Activated T-cell treated with anti-CD3 and anti-CD28 coated beads, Interleukin-2, amount 50 U/mL, for 1 hour (primary cell): ENCODE results near the gene ANKEF1.
"Not testable (repeated sequence)": the region's sequence is repeated elsewhere in the genome, so short reads cannot be mapped to it uniquely, and the experiment has no call there.

Source experiments
- DNase-seq: peaks from one replicate; pipeline ENCODE4 v3.0.0-alpha.2; 2020

Gene ANKEF1

DNA sequence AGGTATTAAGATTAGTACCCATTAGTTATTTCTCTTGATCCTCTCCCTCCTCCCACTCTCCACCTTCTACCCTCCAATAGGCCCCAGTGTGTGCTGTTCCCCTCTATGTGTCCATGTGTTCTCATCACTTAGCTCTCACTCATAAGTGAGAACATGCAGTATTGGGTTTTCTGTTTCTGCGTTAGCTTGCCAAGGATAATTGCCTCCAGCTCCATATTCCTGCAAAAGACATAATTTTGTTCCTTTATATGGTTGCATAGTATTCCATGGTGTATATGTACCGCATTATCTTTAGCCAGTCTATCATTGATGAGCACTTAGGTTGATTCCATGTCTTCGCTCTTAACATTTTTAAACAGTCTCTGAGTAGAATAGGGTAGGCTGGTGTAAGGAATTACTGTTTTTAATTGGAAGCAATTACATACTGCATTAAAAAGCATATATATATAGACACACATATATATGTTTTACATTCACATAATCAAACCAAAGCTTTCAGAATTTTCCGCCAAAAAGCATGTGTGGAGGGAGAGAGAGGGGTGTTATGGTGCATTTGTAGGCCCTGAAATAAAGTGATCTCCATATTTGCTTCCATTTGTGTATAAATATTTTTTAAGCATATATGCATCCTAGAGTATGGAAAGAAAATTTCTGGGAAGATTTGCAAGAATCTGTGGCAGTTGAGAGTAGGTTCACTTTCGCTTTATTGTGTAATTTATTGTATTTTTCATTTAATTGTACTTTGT, 709 bp upstream of the ANKEF1 start:
- no peak for DNase-seq

DNA sequence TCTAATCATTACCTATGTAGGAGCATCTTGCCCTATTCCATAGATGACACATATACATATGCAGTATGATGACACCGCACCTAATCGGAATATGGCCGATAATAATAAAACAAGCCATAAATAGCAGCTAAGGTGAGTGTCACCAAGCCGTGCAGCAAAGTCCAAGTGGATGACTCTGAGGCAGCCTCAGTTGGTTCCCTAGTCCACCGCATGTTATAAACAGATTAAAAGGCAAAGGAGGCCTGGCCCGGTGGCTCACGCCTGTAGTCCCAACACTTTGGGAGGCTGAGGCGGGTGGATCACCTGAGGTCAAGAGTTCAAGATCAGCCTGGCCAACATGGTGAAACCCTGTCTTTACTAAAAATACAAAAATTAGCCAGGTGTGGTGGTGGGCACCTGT, 1.5 kb downstream of the ANKEF1 start:
- not testable (repeated sequence) for DNase-seq

DNA sequence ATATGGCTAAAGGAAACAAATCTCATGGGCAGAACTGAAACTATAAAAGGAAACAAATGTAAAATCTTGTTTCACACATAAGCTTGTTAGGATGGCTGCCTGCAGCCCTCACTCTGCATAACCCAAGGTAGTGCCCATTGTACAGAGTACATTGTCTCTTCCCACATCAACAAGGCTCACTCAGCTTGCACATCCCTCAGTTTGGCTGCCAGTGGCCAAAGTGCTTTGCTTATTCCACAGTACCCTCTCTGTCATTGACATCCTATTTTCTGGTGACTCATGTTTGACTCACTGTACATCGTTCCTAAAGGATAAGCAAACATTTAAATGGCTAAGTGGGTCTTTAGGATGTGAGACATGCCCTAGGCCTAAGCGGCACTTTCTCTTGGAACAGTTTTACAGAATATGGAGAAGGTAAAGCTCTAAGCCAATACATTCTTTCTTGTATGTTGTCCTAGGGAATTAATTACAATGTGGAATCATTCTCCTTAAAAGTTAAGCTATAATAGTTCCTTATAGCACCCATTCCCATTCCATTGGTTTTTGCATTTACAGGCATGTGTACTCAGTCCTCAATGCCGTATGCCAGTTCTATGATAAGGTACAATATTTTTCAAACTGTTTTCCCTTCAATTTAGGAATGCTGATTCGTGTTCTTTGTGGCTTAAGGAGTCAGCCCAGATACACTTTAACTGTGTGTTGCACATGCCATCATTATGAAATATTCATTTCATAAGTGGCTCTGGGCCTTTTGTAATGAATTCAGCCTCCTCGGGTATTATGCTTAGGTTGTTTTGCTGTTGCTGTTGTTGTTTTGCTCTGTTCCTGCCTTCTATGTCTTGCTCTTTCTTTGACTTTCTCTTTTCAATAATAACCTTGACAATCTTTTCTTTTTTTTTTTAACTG, 5.5 kb downstream of the ANKEF1 start:
- no peak for DNase-seq

DNA sequence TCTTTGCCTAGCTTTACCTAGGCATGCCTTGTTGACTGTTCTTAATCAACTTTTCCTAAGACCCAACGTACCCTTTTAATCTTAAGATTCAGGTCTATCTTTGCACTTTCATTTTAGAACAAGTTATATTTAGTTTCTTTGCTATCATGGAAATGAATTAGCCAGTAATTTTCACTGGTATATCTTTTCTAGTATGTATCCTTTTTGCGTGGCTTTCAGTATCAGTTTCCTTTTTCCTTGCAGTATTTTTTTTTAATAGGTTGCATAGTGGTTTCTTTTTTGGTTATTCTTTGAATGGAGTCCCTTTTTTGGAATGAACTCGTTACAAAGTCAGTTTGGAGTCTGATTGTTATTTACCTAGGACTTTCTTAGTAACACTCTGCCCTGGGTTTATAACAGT, 7.3 kb downstream of the ANKEF1 start:
- DNase-seq = no peak

DNA sequence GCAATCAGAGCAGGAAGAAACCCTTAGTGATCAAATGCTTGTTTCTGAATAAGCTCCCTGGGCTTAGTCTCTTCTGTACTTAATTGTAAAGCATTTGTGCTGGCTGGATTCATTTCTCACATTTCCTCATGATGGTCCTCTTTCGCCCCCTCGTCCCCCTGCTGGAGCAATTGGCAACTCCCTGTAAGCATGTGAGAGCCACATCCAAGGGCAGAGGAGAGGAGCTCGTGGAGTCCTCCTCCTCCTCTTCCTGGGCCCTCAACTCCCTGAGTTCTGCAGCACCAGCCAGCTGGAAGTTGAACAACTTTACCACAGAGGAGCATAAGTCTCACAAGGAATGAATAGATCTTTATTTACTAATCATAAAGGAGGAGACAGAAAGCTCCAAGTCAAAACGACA, 12.6 kb downstream of the ANKEF1 start:
- DNase-seq = no peak

DNA sequence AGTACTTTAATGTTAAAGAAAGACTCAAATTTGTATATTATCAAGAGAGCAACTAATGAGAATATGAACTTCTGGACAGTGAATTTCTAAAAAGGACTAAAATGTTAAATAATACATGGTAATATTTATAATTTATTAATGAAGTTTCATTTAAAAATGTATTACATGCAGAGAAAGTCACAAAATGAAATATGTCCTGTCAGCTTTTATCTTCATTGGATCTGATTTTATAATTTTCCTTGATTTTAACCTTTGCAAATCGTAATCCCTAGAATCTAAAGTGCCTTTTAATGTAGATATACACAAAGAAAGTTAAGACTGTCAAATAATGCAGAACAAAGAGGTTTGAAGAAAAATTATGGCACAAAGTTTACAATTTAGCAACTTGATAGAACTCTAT, 16.4 kb downstream of the ANKEF1 start:
- no peak for DNase-seq

DNA sequence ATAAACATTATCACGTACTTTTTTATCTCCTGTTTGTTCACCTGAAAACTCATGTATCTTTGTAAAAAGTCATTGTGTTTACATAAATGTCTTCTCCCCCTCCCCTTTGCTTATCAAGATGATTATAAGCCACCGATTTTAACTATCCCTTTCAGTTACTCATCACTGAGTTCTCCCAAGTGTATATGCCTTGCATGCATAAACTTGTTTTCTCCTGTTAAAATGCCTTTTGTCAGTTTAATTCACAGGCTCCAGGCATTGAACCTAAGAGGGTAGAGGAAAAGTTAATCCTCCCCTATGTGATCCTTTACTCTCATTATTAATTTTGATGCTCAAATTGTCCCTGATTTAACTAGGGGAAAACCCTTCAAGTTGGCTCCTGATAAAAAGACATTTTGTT, 24.2 kb downstream of the ANKEF1 start:
- no peak for DNase-seq

DNA sequence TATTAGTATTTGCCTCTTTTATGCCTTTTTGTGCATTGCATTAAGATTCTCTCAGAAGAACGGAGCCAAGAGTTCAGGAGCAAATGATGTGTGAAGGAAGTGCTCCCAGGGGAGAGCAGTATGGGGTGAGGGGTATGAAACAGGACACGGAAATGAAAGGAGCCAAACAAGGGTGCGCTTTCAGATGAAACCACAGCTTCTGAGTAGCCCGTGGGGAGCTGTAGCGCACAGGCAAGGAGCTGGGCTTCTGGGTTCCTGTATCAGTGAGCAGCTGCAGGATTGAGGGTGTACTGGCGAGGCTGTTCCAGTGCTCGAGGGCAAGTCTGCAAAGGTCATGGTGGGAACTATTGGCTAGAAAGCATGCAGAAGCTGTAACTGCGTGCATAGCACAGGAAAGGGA, 25.4 kb downstream of the ANKEF1 start:
- DNase-seq = no peak

DNA sequence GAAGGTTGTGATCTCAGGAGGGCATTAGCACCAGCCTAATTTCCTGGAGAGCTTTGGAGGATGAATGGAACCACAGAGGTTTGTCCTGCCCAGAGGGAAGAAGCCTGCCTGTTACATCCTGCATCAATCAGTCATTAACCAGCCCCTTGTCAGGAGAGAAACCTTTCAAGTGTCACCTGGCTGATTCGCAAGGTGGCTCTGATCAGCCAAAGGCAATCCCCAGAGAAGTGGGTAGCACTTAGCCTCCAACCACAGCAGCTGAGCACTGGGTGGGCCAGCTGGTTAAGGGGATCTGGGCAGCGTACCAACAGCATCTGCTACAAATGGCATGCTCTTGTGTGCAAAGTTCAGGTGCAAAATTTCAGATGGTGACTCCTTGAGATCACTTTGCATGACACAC, 26.9 kb downstream of the ANKEF1 start:
- no peak for DNase-seq

DNA sequence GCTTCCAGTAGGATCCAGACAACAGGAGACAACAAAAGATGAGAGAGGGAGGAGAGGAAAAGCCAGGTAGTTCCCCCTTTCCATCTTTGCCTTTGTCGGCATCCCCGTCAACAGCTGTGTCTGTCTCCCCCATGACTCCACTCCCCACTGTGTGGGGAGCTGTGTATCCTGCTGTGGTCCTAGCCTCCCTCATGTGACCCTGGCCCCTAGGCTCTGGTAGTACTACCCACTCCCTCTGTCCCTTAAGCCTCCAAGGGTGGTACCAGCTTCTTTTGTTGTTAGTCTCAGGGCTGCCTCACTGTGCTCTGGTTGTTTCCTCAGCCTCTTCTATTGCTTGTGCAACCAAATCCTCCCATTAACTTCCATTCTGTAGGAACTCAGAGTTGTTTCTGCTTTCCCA, 28.7 kb downstream of the ANKEF1 start:
- DNase-seq = no peak

DNA sequence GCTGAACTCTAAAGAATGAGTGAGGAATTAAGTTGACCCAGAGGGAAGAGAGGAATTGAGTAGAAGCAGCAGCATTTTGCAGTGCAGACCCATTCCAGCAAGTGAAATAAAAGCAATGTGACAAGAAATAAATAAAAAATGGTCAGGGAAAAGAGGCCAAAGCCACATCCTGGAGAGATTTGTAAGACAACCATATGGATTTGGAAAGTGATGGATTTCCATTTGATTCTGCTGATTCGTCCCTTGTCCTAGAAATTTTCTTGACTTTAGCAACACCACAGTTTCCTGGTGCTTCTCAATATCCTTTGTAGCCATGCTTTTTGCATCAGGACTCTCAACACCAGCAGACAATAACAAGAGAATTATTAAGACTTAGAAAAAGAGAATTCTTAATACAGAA, 29.8 kb downstream of the ANKEF1 start:
- no peak for DNase-seq

DNA sequence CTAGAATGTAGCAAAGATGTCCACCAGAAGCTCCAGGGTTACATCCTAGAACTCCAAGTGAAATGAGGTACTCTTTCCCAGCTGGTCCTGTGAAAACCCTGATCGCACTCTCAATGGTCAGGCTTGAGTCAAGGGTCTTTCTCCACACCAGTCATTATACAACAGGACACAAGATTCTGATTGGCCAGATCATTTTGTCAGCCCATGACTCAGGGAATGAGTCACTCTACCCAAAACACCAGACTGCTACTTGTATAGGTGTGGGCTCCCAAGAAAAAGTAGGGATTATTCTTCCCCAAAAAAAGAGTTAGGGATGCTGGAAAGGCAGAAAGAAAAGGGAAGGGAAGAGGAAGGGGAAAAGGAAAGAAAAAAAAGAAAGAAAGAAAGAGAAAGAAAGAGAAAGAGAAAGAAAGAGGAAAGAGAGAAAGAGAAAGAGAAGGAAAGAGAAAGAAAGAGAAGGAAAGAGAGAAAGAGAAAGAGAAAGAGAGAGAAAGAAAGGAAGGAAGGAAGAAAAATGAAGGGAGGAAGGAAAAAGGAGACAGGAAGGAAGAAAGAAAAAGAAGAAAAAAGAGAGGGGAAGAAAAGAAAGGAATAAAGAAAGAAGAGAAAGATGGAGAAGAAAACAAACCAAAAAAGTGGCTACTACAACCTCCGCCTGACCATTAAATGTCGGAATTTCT, 30.5 kb downstream of the ANKEF1 start:
- no peak for DNase-seq

DNA sequence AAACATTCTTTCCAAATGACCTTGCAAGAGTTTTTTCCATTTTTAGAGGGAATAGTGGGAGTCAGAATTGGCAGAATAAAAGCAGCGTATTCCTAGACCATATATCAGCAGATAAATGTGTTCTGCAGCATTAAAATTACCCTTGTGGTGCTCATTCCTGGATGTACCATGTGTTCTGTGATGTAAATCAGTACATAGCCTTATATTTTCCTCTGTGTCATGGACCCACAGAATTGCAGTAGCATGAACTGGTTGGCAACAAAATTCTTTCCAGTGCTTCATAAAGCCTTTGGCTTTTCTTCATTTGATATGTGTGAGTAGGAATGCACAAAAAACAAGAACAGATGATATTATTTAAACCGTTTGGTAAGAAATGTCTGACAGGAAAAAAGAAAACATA, 32.5 kb downstream of the ANKEF1 start:
- DNase-seq = no peak

DNA sequence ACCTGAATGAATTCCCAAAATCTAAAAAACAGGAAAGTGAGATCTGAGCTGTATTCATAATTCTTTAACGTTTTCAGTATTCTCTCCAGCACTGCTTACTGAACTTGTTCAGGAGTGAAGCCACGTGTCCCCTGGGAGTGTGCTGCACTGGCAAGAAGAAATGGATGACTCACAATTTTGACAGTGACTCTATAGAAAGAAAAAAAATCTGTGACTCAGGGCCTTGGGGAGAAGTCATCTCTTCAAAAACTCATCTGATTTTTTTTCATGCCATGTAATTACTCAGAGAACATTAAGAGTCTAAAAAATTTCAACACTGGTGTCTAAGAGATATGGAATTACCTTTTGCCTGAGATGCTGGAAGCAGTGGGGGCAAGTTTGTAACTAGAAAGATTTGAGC, 39.7 kb downstream of the ANKEF1 start:
- DNase-seq = no peak

DNA sequence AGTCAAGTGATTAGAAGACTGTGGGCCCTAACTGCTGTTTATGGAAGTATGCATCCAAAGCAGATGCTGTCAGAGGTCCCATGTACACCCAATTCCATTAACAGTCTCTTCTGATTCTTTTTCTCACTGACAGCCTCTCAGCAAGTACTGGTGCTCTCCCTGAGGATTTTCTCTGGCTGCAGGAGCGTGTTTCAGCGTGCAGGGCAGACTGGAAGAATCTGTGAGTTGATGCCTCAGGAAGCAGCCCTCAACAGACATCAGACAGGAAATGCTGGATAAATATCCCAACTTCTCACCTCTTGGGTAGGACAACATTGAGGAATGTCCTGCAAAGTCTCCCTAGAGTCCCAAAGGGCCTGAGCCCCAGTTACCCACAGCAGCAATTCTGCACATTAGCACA, 40.8 kb downstream of the ANKEF1 start:
- no peak for DNase-seq

DNA sequence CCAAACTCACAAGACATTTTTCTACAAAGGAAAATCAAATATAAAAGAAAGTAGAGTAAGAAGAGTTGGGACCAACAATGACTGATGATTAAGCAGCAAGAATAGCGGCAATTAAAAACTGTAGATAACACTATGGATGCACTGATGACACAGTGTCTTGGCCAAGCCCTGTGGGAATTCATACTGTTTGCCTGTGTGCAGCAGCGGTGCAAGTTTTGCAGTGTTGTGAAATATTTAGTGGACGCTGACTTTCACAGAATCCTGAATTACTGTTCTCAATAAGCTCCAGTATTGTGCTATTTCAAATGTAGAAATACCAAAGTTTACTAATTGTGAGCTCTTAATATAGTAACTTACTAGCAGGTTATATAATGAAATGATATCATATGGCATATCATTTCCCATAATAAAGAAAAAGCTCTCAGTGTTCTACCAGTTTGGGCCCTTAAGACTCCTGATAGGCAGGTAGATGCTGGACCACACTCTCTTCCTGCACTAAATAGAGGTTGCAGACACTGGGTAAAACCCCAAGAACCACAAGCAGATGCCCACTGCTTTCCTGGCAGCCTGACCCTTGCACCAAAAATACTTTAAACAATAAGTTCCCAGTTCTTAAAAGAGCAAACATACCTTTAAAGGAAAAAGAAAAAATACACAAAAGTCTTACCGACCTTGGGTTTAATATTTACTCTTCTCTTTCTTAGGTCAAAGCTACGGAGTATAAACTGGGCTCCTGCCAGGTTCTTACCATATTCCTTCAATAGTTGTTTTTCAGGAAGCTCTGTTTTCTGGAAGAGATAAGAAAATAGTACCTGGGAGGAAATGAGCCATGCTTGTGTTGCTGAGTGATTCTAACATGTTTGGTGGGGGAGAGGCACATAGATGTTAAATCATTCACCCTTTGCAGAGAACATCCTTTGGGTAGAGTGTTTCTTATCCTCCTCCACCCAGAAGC, 41.6 kb downstream of the ANKEF1 start:
- no peak for DNase-seq

DNA sequence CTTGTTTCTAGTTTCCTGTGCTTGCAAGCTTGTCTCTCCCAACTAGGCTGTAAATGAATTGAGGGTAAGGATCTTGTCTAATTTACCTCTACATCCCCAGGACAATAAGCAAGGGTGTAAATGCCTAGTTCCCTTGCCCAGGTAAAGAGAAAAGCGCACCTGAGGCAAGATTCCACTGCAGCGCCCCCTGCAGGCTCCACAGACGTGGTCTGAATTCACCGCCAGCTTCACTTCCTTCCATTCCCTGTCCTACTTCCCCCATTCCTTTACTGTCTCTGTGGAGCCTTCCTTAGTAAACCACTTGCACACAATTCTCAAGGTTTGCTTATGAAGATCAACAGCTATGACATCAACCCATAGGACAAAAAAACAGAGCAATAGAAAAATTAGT, 42.3 kb downstream of the ANKEF1 start:
- DNase-seq = no peak

DNA sequence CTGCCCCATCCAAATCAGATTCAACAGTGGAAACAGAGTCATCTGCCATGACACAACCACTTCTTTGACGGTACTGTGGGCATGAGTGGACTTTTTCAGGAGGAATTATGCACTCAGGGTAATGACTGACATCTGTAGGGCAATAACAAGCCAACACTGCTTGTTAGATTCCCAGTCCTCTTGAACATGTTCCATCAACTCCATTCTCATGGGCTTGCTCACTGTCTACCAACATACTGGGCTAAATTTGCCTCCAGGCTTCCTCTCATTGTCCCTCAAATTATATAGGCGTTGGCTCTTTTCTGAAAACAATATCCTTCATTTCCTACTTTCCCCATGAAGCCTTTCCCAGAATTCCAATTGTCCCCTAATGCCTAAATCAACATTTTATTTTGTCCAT, 43.1 kb downstream of the ANKEF1 start:
- DNase-seq = no peak

DNA sequence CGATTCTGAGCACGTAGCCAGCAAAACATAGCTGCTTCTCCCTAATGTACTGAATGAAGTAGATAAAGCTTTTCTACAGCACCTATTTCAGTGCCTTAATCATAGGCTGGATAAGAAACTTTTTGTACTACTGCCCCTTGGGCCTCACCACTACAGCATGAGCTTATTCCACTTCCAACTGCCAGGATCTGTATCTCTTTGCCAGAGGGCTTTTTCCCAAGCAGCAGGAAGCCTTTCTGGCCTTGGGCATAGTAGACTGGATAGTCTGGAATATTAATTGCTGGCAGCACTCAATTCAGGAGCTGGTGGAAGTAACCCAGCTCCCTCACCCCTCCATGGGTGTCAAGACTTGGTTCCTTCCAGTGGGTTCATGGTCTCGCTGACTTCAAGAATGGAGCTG, 43.6 kb downstream of the ANKEF1 start:
- DNase-seq = no peak

DNA sequence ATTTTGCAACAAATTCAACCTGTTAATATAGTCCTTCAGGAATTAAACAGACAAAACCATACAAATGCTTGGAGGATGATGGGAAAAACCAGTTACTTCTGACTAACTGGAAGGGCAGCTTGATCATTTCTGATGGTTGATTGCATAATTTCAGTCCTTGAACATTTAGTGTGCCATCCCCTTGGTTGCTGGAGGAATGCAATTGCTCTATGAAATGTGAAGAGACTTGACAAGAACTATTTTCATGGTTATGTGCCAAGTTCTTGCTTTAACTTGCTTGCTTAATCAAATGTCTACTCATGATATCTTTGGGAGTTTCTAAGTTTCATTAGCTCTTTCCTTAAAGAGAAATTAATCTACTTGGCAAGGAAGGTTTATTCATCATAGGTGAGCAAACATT, 45.2 kb downstream of the ANKEF1 start:
- no peak for DNase-seq

DNA sequence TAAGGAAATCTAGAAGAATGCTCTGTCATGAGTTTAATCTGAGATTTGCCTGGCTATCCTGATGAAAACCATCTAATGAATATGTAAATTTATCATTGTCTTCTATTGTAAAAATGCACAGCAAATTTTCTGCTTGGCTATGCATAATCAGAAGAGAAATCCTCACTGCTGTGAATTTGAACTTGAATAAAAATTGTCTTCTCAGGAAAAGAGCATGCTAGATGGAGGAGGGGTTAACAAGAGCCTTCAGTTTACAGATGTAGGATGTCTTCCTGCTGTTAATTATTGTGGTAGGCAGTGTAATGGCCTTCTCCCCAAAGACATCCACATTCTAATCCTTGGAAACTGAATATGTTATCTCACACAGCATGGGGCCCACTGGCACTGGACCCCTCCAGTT, 45.8 kb downstream of the ANKEF1 start:
- DNase-seq = no peak

DNA sequence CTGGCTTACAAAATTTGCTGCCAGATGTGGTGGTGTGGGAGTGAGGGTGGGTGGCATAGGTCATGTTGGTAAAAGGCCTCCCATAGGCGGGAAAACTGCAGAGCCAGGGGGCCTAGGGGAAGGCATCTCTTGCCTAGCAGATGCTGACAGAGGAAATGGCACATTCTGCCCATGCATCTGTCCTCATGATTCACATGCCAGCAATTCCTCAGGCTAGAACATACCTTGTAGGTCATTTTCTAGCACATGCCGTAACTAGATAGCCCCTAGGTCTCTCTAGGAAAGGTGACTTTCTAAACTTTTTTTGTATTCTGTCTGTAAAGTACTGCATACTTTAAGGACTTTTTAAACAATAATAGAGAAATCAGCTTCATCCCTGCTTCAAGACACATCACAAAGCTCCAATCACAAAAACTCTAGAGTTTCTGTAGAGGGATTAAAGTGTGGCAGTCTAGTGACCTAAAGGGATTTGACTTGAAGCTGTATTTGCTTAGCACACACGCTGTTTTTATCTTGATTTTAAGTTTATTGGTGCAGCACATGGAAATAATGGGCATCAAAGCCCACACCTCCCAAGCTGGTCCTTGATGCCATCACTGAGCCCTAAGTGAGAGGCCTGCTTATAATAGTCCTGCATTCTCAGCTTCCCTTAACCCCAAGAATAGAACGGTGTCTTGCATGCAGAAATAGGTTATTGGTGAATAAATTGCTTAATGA, 55.2 kb downstream of the ANKEF1 start:
- DNase-seq = no peak
